IPS-NIHi7 (cell line): Measurements from ENCODE around the gene PPT1.

Experiments used
- DNase-seq: peaks from one replicate; pipeline ENCODE4 v3.0.0; 2012; ENCODE audit warnings: mixed read lengths; ENCODE audit errors: extremely low spot score

PPT1 gene

GRCh38 chr1:40030528-40031135 lies 66.4 kb downstream of the PPT1 start:
- no peak for DNase-seq

GRCh38 chr1:40029608-40030007 lies 67.4 kb downstream of the PPT1 start:
- DNase-seq = no peak

- no peak for DNase-seq
These were observed 69.4 kb downstream of the PPT1 start for GRCh38 chr1:40027647-40028046.

GRCh38 chr1:40024671-40025070 lies 72.4 kb downstream of the PPT1 start:
- no peak for DNase-seq

GRCh38 chr1:40023379-40023944 lies 73.6 kb downstream of the PPT1 start:
- DNase-seq = no peak
